Thyroid gland (tissue), 4 donors: Measurements from ENCODE around the gene DTD1.

ENCODE experiments used
- POLR2A ChIP-seq, 2 donors: fragments of 450-650 bp; IDR thresholded peaks; one replicate each; pipeline ENCODE4 v1.6.1; 2017; ENCODE audit warnings: antibody characterized with exemption in 2 of 2, mild to moderate bottlenecking in 2 of 2, moderate library complexity in 1 of 2
- TF ChIP-seq, protein P1 (sequence below), 6 experiments: fragments of 200-600 bp in 3 of 6; fragments of 450-650 bp in 3 of 6; sonication (generic) in 3 of 6; IDR thresholded peaks; one replicate each; pipeline ENCODE4 v1.5.1; 2016 to 2019; ENCODE audit warnings: antibody characterized with exemption in 6 of 6, mild to moderate bottlenecking in 2 of 6, inconsistent platforms in 1 of 6, moderate library complexity in 1 of 6

DNA sequence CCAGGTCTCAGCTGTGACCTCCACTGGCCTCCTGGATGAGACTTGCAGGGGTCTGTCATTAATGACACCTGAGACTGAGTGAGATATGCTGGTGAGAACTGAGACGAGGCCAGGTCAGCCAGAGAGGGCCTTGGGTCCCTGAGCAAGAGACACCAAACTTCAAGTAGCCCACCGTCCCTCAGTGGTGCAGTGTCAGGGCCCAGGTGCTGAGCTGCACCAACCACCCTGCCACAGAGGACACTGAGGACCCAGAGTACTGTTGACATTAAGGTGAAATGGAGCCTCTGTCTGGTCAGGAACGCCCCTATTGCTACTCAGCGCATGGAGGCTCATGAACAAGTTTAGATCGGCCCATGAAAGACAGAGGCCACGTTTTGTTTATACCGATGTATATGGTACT is 161.7 kb downstream of the DTD1 start:
- TF ChIP-seq, protein P1, sequence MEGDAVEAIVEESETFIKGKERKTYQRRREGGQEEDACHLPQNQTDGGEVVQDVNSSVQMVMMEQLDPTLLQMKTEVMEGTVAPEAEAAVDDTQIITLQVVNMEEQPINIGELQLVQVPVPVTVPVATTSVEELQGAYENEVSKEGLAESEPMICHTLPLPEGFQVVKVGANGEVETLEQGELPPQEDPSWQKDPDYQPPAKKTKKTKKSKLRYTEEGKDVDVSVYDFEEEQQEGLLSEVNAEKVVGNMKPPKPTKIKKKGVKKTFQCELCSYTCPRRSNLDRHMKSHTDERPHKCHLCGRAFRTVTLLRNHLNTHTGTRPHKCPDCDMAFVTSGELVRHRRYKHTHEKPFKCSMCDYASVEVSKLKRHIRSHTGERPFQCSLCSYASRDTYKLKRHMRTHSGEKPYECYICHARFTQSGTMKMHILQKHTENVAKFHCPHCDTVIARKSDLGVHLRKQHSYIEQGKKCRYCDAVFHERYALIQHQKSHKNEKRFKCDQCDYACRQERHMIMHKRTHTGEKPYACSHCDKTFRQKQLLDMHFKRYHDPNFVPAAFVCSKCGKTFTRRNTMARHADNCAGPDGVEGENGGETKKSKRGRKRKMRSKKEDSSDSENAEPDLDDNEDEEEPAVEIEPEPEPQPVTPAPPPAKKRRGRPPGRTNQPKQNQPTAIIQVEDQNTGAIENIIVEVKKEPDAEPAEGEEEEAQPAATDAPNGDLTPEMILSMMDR (IDR thresholded peaks at IDR 0.05) = no peak
- no peak for TF ChIP-seq POLR2A (IDR thresholded peaks at IDR 0.05)
